Stomach smooth muscle (tissue), 2 donors: ENCODE data around the gene FBLN2.
A peak's percentile ranks its signal among the peaks of the same experiment; 100 is the strongest.

Source experiments
- H3K27ac ChIP-seq: one replicate; pipeline ENCODE4 v1.7.0; 2013; ENCODE audit warnings: mild to moderate bottlenecking, low read length, inconsistent platforms
- H3K27me3 ChIP-seq, 2 donors: one replicate each; pipeline ENCODE4 v1.7.0; 2013; ENCODE audit warnings: low read length in 2 of 2; ENCODE audit not compliant: insufficient read depth in 2 of 2, control insufficient read depth in 1 of 2
- H3K36me3 ChIP-seq, 2 donors: one replicate each; pipeline ENCODE4 v1.7.0; 2013; ENCODE audit warnings: low read length in 2 of 2; ENCODE audit not compliant: control insufficient read depth in 2 of 2, insufficient read depth in 2 of 2
- H3K4me1 ChIP-seq: one replicate; pipeline ENCODE4 v1.7.0; 2013; ENCODE audit warnings: low read length; ENCODE audit not compliant: control insufficient read depth, insufficient read depth
- H3K4me3 ChIP-seq, 2 donors: one replicate each; pipeline ENCODE4 v1.7.0; 2013; ENCODE audit warnings: low read length in 2 of 2
- H3K9ac ChIP-seq, 2 donors: one replicate each; pipeline ENCODE4 v1.7.0; 2013; ENCODE audit warnings: low read length in 2 of 2, mild to moderate bottlenecking in 1 of 2
- H3K9me3 ChIP-seq, 2 donors: one replicate each; pipeline ENCODE4 v1.7.0; 2013; ENCODE audit warnings: low read length in 2 of 2; ENCODE audit not compliant: control insufficient read depth in 2 of 2
- donor health status: healthy.
- donor health status: Pancreatic carcinoma.

The FBLN2 gene

DNA sequence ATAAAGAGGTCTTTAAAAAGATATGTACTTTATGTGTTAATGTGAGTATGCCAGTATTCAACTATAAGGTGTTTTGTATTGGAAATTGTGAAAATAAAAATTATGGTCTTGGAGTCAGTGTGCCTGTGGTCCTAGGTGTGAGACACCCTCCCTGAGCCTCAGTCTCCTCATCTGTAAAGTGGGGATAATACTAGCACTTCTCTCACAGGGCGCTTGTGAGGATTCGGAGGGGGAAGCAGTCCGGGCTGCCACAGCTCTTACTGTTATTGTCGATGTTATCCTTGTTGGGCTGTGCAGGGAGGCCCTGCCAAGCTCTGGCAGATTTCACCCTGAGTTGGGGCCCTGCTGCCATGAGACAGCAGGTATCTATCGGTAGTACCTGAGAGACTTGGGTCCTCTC, 26.7 kb upstream of the FBLN2 start:
- Histone ChIP-seq H3K27ac (no peak overlapping the region), H3K4me1 (peaks cover 13% of the 10 kb centered on the region), H3K4me3 (no peak overlapping the region), H3K9me3 (no peaks in the 10 kb centered on the region), H3K36me3 (no peaks in the 10 kb centered on the region), H3K9ac (no peak overlapping the region), H3K27me3 (peaks cover 0 to 6% of the 10 kb centered on the region in 2 donors)

- no peak overlapping the region for H3K4me3 ChIP-seq
- peaks cover under 1% of the 10 kb centered on the region for H3K4me1 ChIP-seq
- no peak overlapping the region for H3K27ac ChIP-seq
- no peaks in the 10 kb centered on the region for H3K36me3 ChIP-seq
- no peak overlapping the region for H3K9ac ChIP-seq
- no peaks in the 10 kb centered on the region for H3K9me3 ChIP-seq
- peaks cover 0 to 6% of the 10 kb centered on the region in 2 donors for H3K27me3 ChIP-seq
Observed at GRCh38 chr3:13524979-13525669, 23.8 kb upstream of the FBLN2 start.

GRCh38 chr3:13525827-13526625, 22.9 kb upstream of the FBLN2 start:
- Histone ChIP-seq H3K4me1 (peaks cover 3% of the 10 kb centered on the region), H3K27me3 (peaks cover 0 to 6% of the 10 kb centered on the region in 2 donors), H3K9ac (no peak overlapping the region), H3K27ac (peak overlapping the region; percentile 55), H3K9me3 (no peaks in the 10 kb centered on the region), H3K36me3 (no peaks in the 10 kb centered on the region), H3K4me3 (no peak overlapping the region)

GRCh38 chr3:13526626-13526949, 22.3 kb upstream of the FBLN2 start:
- peaks cover 0 to 6% of the 10 kb centered on the region in 2 donors for H3K27me3 ChIP-seq
- no peaks in the 10 kb centered on the region for H3K9me3 ChIP-seq
- no peak overlapping the region for H3K9ac ChIP-seq
- peaks cover 3% of the 10 kb centered on the region for H3K4me1 ChIP-seq
- H3K4me3 ChIP-seq: no peak overlapping the region
- no peaks in the 10 kb centered on the region for H3K36me3 ChIP-seq
- no peak overlapping the region for H3K27ac ChIP-seq

DNA sequence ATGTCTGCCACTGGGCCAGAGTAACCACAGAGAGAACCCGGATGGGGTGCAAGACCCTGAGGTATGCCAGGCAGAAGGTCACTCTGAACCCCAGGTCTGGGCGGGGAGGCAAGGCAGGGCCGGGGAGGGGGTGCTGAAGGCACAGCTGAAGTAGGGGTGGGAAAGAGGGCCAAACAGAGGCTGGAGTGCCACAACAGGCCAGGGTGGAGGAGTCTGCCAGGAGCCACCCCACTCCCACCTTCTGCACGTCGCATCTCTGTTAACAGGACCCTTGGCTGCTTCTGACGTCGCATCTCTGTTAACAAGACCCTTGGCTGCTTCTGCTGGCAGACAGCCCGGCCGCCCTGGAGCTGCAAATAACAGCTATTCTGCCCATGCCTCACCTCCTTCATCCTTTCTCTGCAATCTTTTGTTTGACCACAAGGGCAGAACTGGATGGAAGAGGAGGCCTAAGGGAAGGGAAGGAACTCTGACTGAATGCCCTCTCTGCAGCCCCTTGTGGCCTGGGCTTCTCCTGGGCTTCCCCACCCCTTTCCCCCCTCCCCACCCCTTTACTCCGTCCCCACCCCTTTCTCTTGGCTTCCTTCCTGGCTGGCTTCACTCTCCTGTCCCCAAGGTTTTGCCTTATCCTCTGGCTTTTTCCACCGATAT, 20.6 kb upstream of the FBLN2 start:
- H3K4me3 ChIP-seq: no peak overlapping the region
- no peaks in the 10 kb centered on the region for H3K9me3 ChIP-seq
- no peak overlapping the region for H3K27ac ChIP-seq
- H3K27me3 ChIP-seq: peaks cover 0 to 6% of the 10 kb centered on the region in 2 donors
- H3K9ac ChIP-seq: no peak overlapping the region
- no peaks in the 10 kb centered on the region for H3K36me3 ChIP-seq
- peaks cover 6% of the 10 kb centered on the region for H3K4me1 ChIP-seq

DNA sequence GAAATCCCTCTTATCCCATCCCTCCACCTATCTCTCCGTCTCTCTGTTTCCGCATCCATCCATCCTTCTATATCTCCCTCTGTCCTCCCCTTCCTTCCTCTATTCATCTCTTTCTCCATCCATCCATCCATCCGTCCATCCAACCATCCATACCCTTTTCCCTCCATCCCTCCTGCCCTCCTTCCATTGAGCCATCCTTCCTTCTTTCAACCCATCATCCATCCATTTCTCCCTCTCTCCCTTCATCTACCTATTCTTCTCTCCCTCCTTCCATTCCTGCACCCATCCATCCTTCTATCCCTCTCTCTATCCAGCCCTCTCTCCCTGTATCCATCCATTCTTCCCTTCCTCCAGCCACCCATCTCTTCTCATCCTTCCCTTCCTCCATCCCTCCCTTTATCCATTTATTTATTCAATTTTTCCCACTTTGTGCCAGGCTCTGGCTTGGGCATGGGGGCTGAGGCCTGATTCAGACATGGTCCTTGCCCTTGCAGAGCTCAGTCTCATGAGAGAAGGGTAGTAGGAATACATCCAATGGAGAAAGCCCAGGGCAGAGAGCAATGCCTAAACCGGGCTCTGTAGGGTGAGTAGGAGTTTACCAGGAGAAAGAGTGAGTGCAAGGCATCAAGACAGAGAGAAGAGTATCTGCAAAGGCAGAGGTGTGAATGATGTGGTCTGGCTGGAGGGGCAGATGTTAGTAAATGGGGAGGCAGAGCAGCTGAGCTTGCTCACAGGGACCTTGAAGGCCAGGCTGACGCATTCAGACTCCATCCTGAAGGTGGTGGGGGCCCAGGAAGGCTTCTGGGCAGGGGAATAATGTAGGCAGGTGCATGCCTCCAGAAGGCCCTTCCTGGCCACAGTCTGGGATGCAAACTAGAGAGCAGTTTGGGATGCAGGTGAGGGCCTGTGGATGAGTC, 19.5 kb upstream of the FBLN2 start:
- Histone ChIP-seq H3K4me1 (peaks cover 6% of the 10 kb centered on the region), H3K9me3 (no peaks in the 10 kb centered on the region), H3K4me3 (no peak overlapping the region), H3K27me3 (peaks cover 0 to 6% of the 10 kb centered on the region in 2 donors), H3K27ac (no peak overlapping the region), H3K36me3 (no peaks in the 10 kb centered on the region), H3K9ac (no peak overlapping the region)

DNA sequence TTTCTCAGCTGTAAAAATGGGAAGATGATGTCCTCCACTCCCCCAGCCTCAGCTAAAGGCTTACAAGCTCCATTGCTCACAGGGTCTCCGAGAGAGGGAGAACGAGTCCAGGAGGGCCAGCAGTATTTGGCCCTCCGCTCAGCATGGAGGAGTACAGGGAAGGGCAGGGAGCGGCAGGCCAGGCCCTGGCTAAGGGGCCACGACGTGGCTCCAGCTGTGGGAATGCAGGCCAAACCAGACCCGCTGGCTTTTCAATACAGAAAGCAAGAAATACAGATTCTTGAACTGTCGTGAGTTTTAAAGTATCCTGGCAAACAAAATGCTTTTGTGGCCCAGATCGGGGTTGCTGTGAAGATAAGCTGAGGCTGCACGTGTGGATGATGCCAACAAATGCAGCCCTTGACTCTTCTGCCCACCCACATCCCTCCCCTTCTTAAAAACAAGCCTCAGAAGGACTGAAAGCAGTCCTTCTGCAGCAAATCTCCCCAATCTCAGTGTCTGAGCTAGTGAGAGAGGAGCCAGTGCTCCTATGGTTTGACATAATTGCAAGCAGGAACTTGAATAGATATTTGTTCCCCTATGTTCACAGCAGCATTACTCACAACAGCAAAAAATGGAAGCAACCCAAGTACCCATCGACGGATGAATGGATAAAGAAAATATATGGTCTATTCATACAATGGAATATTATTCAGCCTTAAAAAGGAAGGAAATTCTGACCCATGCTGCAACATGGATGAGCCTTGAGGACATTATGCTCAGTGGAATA, 18.5 kb upstream of the FBLN2 start:
- Histone ChIP-seq H3K36me3 (no peaks in the 10 kb centered on the region), H3K9ac (no peak overlapping the region), H3K4me1 (peaks cover 10% of the 10 kb centered on the region), H3K4me3 (no peak overlapping the region), H3K27me3 (peaks cover 0 to 6% of the 10 kb centered on the region in 2 donors), H3K9me3 (no peaks in the 10 kb centered on the region), H3K27ac (no peak overlapping the region)

DNA sequence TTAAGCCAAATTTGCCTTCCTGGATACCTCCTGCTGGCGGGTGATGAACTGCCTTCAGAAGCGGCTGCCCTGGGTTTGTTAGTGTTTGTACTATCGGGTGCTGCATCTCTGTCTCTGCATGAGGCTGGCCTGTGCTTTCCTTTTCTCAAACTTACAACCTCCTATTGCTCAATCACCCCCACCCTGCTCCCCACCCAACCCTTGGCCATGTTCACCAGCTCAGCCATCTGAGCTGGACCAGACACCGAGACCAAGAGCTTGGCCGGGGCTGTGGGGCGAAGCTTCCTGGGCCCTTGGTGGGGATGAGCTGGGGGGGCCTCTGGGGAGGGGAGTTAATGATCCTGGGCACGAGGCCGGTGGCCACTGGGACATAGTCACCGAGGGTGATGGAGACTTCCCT, 16.8 kb upstream of the FBLN2 start:
- Histone ChIP-seq H3K4me3 (no peak overlapping the region), H3K9me3 (peaks cover 0 to 3% of the 10 kb centered on the region in 2 donors), H3K36me3 (no peaks in the 10 kb centered on the region), H3K27ac (no peak overlapping the region), H3K9ac (no peak overlapping the region), H3K27me3 (peaks cover 3 to 12% of the 10 kb centered on the region in 2 donors), H3K4me1 (peaks cover 10% of the 10 kb centered on the region)

DNA sequence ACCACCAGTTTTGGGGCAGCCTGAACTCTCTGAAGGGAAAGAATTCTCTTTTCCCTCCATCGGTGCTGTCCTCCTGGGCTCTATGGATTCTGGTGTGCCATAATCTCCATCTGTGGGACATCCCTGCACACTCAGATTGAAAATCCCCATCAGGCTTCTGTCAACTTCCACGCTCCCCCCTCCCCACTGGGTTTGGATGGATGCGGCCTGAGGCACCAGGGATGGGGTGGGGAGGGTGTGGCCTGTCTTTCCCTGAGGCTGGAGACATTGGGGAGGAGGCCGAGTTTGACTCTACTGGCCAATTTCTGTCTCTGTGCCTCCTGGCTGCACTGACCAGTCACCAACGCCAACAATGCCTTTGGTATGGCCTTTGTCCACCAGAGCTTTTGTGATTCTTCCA, 16.3 kb upstream of the FBLN2 start:
- H3K27ac ChIP-seq: no peak overlapping the region
- H3K9ac ChIP-seq: no peak overlapping the region
- peaks cover 0 to 3% of the 10 kb centered on the region in 2 donors for H3K9me3 ChIP-seq
- H3K36me3 ChIP-seq: no peaks in the 10 kb centered on the region
- peaks cover 3 to 12% of the 10 kb centered on the region in 2 donors for H3K27me3 ChIP-seq
- H3K4me1 ChIP-seq: peaks cover 10% of the 10 kb centered on the region
- no peak overlapping the region for H3K4me3 ChIP-seq
